Hypothalamus (tissue), 51 donors: ENCODE results near the gene GOLIM4.
"Not testable (repeated sequence)": the region's sequence is repeated elsewhere in the genome, so short reads cannot be mapped to it uniquely, and the experiment has no call there.

Source experiments
- DNase-seq, 51 donors: peaks; one replicate each; lab custom pipeline; 2025; lab: John Stamatoyannopoulos, UW

GOLIM4 gene

GRCh38 chr3:168080499-168081170, 15.1 kb downstream of the GOLIM4 start:
- no peak for DNase-seq

- no peak for DNase-seq
These were observed 15.7 kb downstream of the GOLIM4 start for GRCh38 chr3:168080022-168080421.

- no peak for DNase-seq
These were observed 18.6 kb downstream of the GOLIM4 start for GRCh38 chr3:168077091-168077490.

- DNase-seq, result no peak
These were observed 21.7 kb downstream of the GOLIM4 start for GRCh38 chr3:168073842-168074605.

GRCh38 chr3:168072323-168072650, 23.4 kb downstream of the GOLIM4 start:
- DNase-seq, result no peak

- DNase-seq, result no peak
These were observed 24.0 kb downstream of the GOLIM4 start for GRCh38 chr3:168071591-168072322.

- no peak for DNase-seq
These were observed 24.8 kb downstream of the GOLIM4 start for GRCh38 chr3:168070919-168071318.

GRCh38 chr3:168068346-168068745, 27.4 kb downstream of the GOLIM4 start:
- DNase-seq, result no peak

GRCh38 chr3:168066882-168067281, 28.8 kb downstream of the GOLIM4 start:
- no peak for DNase-seq

- no peak for DNase-seq
These were observed 30.2 kb downstream of the GOLIM4 start for GRCh38 chr3:168065569-168065968.

GRCh38 chr3:168063122-168063521, 32.6 kb downstream of the GOLIM4 start:
- no peak for DNase-seq

- DNase-seq, result no peak
These were observed 33.0 kb downstream of the GOLIM4 start for GRCh38 chr3:168062679-168063078.

- DNase-seq, result peak in 5 of 51 donors; percentile 2 to 11 (median 4)
These were observed 34.3 kb downstream of the GOLIM4 start for GRCh38 chr3:168061332-168061996.

GRCh38 chr3:168060317-168060716, 35.4 kb downstream of the GOLIM4 start:
- DNase-seq, result no peak

GRCh38 chr3:168058481-168058880, 37.2 kb downstream of the GOLIM4 start:
- DNase-seq, result no peak

GRCh38 chr3:168056398-168057230, 39.1 kb downstream of the GOLIM4 start:
- not testable (repeated sequence) for DNase-seq

GRCh38 chr3:168054447-168054846, 41.3 kb downstream of the GOLIM4 start:
- no peak for DNase-seq

GRCh38 chr3:168053115-168053514, 42.6 kb downstream of the GOLIM4 start:
- DNase-seq, result no peak

GRCh38 chr3:168052515-168052914, 43.2 kb downstream of the GOLIM4 start:
- no peak for DNase-seq
